Measurements from ENCODE around the gene SFMBT1. TPM values are rescaled to one million over a fixed set of nuclear protein-coding genes. Genes with fewer than 3 reads are reported as not detected.

The SFMBT1 gene
- total and polyA plus RNA-seq, 9 donors, result 1.2 to 21.1 (median 6.2) TPM

GRCh38 chr3:53024315-53024714 lies 21.6 kb downstream of the SFMBT1 start:
- no peak for TF ChIP-seq CTCF (IDR thresholded peaks at IDR 0.05)
- no peak for TF ChIP-seq EP300 (IDR thresholded peaks at IDR 0.05)
- no peak for TF ChIP-seq POLR2A (IDR thresholded peaks at IDR 0.05)
- Histone ChIP-seq H3K4me3 (no peak overlapping the region), H3K27me3 (no peaks in the 10 kb centered on the region), H3K4me1 (ENCODE audit: insufficient read depth) (no peaks in the 10 kb centered on the region), H3K27ac (no peak overlapping the region), H3K9me3 (no peaks in the 10 kb centered on the region), H3K36me3 (no peaks in the 10 kb centered on the region)
- intact Hi-C loops (cut with DNase I), result no loop called here
- DNase-seq, result no peak
- 88% methylated on average over 6 of the region's 6 CpGs for WGBS, 3 donors

- 95 to 97% (median 97%) methylated on average over 4 of the region's 4 CpGs for WGBS, 3 donors
- H3K27me3 ChIP-seq, result no peaks in the 10 kb centered on the region
- intact Hi-C loops (cut with DNase I), result no loop called here
- no peak overlapping the region for H3K4me3 ChIP-seq
- no peaks in the 10 kb centered on the region for H3K4me1 ChIP-seq (ENCODE audit: insufficient read depth)
- TF ChIP-seq EP300 (IDR thresholded peaks at IDR 0.05) (no peak), POLR2A (IDR thresholded peaks at IDR 0.05) (no peak), CTCF (IDR thresholded peaks at IDR 0.05) (no peak)
- H3K27ac ChIP-seq, result no peak overlapping the region
- H3K36me3 ChIP-seq, result no peaks in the 10 kb centered on the region
- DNase-seq, result no peak
- H3K9me3 ChIP-seq, result no peaks in the 10 kb centered on the region
Observed at GRCh38 chr3:53023072-53023823, 22.6 kb downstream of the SFMBT1 start.

- Histone ChIP-seq H3K9me3 (no peaks in the 10 kb centered on the region), H3K27ac (no peak overlapping the region), H3K36me3 (no peaks in the 10 kb centered on the region), H3K27me3 (no peaks in the 10 kb centered on the region), H3K4me3 (no peak overlapping the region), H3K4me1 (ENCODE audit: insufficient read depth) (no peaks in the 10 kb centered on the region)
- WGBS, 3 donors, result 97 to 99% (median 98%) methylated on average over 3 of the region's 3 CpGs
- intact Hi-C loops (cut with DNase I), result no loop called here
- no peak for DNase-seq
- TF ChIP-seq CTCF (IDR thresholded peaks at IDR 0.05) (no peak), EP300 (IDR thresholded peaks at IDR 0.05) (no peak), POLR2A (IDR thresholded peaks at IDR 0.05) (no peak)
Observed at GRCh38 chr3:53022647-53023046, 23.2 kb downstream of the SFMBT1 start.

GRCh38 chr3:53016236-53016635 lies 29.6 kb downstream of the SFMBT1 start:
- Histone ChIP-seq H3K36me3 (no peaks in the 10 kb centered on the region), H3K27me3 (no peaks in the 10 kb centered on the region), H3K4me1 (ENCODE audit: insufficient read depth) (no peaks in the 10 kb centered on the region), H3K4me3 (no peak overlapping the region), H3K27ac (no peak overlapping the region), H3K9me3 (no peaks in the 10 kb centered on the region)
- 90 to 91% (median 91%) methylated on average over 5 of the region's 5 CpGs for whole genome bisulfite sequencing, 3 donors
- intact Hi-C loops (cut with DNase I), result no loop called here
- no peak for TF ChIP-seq POLR2A (IDR thresholded peaks at IDR 0.05)
- no peak for TF ChIP-seq EP300 (IDR thresholded peaks at IDR 0.05)
- TF ChIP-seq CTCF (IDR thresholded peaks at IDR 0.05), result no peak
- DNase-seq, result no peak

All from ovary (tissue), 9 donors.